Thoracic aorta (tissue), 2 donors: ENCODE measurements around the gene THRB. TPM values are rescaled to one million over a fixed set of nuclear protein-coding genes. Genes with fewer than 3 reads are reported as not detected.

ENCODE experiments used
- ATAC-seq: fragments of 150-250 bp; one replicate; pipeline ENCODE4 v1.8.0; 2017; ENCODE audit warnings: low read depth; ENCODE audit not compliant: insufficient number of reproducible peaks, low FRiP score
- DNase-seq: peaks from one replicate; pipeline ENCODE4 v3.0.0-alpha.2; 2020; ENCODE audit warnings: low spot score
- H3K27ac ChIP-seq, 2 donors: fragments of 200-600 bp; sonication (generic); 1 replicate in 1 of 2; 2 replicates in 1 of 2; pipeline ENCODE4 v1.5.1; 2016; ENCODE audit warnings: mild to moderate bottlenecking in 2 of 2, moderate library complexity in 2 of 2
- H3K27me3 ChIP-seq: fragments of 200-600 bp; sonication (generic); replicated peaks from 2 replicates; pipeline ENCODE4 v1.6.0; 2016; ENCODE audit warnings: mild to moderate bottlenecking; ENCODE audit not compliant: insufficient read depth
- H3K36me3 ChIP-seq: fragments of 200-600 bp; sonication (generic); one replicate; pipeline ENCODE4 v1.5.1; 2016
- H3K4me1 ChIP-seq, 2 donors: fragments of 200-600 bp; sonication (generic); 1 replicate in 1 of 2; 2 replicates in 1 of 2; pipeline versions ENCODE4 v1.5.1 to v1.6.0; 2016; ENCODE audit warnings: low read depth in 2 of 2, mild to moderate bottlenecking in 1 of 2; ENCODE audit not compliant: control insufficient read depth in 1 of 2
- H3K4me3 ChIP-seq: fragments of 200-600 bp; sonication (generic); 2 replicates; pipeline ENCODE4 v1.5.1; 2016; ENCODE audit warnings: mild to moderate bottlenecking
- H3K9me3 ChIP-seq: fragments of 200-600 bp; sonication (generic); 2 replicates; pipeline ENCODE4 v1.5.1; 2016
- total RNA-seq, 2 donors: library from RNA; depleted of rRNA; stranded (reverse); fragments of >200 nt; gene quantifications; one replicate each; pipeline versions ENCODE4 v1.1.0 to v1.2.3, GENCODE V29; 2016
- TF ChIP-seq, protein P1 (sequence below): fragments of 200-600 bp; sonication (generic); IDR thresholded peaks from one replicate; pipeline ENCODE4 v1.5.1; 2019; ENCODE audit warnings: antibody characterized with exemption

Gene THRB
- total RNA-seq, 2 donors from 2014 or later, result 40.3 to 65.6 TPM

DNA sequence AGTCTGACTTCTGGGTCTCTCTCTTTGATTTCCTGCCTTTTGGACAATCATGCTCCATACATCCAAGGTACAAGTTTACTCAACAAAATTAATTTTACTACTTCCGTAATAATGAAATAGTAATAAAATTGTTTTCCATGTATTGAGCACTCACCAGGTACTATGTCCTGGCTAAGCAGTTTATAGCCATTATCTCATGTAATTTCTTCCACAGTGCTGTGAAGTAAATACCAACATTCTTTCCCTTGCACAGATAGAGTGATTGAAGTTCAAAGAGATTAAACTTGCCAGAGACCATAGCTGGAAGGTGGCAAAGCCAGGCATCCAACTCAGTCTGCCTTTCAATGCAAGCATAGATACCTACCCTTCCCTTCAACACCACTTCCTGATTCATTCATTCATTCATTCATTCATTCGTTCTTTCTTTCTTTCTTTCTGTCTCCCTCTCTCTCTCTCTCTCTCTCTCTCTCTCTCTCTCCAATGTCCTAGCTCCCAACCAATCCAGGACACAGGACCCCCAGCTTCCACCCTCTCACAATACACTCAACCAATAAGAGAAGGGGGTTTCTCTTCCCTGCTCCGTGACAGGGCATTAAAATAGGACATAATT, 12.4 kb downstream of the THRB start:
- peaks cover 31 to 75% of the 10 kb centered on the region in 2 donors for H3K4me1 ChIP-seq
- no peaks in the 10 kb centered on the region for H3K36me3 ChIP-seq
- TF ChIP-seq, protein P1, sequence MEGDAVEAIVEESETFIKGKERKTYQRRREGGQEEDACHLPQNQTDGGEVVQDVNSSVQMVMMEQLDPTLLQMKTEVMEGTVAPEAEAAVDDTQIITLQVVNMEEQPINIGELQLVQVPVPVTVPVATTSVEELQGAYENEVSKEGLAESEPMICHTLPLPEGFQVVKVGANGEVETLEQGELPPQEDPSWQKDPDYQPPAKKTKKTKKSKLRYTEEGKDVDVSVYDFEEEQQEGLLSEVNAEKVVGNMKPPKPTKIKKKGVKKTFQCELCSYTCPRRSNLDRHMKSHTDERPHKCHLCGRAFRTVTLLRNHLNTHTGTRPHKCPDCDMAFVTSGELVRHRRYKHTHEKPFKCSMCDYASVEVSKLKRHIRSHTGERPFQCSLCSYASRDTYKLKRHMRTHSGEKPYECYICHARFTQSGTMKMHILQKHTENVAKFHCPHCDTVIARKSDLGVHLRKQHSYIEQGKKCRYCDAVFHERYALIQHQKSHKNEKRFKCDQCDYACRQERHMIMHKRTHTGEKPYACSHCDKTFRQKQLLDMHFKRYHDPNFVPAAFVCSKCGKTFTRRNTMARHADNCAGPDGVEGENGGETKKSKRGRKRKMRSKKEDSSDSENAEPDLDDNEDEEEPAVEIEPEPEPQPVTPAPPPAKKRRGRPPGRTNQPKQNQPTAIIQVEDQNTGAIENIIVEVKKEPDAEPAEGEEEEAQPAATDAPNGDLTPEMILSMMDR, result no peak
- ATAC-seq, result no peak
- no peaks in the 10 kb centered on the region for H3K27me3 ChIP-seq
- no peak overlapping the region for H3K27ac ChIP-seq
- no peak for DNase-seq
- no peaks in the 10 kb centered on the region for H3K9me3 ChIP-seq
- H3K4me3 ChIP-seq, result no peak overlapping the region

DNA sequence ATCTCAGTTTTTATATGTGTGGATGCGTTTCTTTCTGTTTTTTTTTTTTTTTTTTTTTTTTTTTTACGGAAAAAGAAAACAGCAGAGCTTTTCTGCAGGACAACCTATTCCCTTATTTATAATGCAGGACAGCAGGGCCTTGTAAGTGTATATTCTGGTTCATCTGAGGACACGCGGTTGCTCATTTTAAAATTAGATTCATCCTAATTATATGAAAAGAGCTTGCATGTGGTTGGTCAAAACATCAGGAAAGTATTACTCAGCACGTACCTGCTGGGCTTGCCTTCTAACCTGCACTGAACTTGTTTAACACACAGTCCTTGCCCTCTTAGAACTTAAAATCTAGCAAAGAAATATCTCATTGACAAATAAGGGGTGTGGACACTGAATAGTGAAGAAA, 13.5 kb downstream of the THRB start:
- no peaks in the 10 kb centered on the region for H3K27me3 ChIP-seq
- no peak overlapping the region for H3K27ac ChIP-seq
- H3K36me3 ChIP-seq, result no peaks in the 10 kb centered on the region
- DNase-seq (no peak), ATAC-seq (no peak)
- no peak overlapping the region for H3K4me3 ChIP-seq
- TF ChIP-seq, protein P1, result no peak
- H3K9me3 ChIP-seq, result no peaks in the 10 kb centered on the region
- H3K4me1 ChIP-seq, result peaks cover 35 to 74% of the 10 kb centered on the region in 2 donors

DNA sequence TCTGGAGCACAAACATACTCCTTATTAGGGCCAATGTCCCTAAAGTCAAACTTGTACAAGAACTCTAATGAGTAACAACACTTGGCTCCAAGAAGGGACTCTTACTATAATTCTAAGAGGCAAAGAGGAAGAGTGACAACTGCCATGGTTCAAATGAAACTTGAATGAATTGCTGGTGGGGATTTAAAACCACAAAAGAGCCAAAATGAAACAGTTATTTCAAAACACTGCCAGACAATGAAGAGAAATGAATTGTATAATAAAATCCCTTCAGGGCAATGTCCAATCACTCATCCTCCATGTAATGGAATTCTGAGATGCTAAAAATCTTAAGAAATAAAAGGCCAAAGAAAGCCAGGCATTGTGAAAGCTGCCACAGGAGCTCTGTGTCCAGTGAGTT, 14.2 kb downstream of the THRB start:
- peaks cover 39 to 73% of the 10 kb centered on the region in 2 donors for H3K4me1 ChIP-seq
- no peak for ATAC-seq
- no peaks in the 10 kb centered on the region for H3K36me3 ChIP-seq
- no peaks in the 10 kb centered on the region for H3K9me3 ChIP-seq
- H3K27me3 ChIP-seq, result no peaks in the 10 kb centered on the region
- no peak overlapping the region for H3K4me3 ChIP-seq
- H3K27ac ChIP-seq, result peak overlapping the region in 1 of 2 donors; percentile 25
- no peak for DNase-seq
- TF ChIP-seq, protein P1, result no peak

DNA sequence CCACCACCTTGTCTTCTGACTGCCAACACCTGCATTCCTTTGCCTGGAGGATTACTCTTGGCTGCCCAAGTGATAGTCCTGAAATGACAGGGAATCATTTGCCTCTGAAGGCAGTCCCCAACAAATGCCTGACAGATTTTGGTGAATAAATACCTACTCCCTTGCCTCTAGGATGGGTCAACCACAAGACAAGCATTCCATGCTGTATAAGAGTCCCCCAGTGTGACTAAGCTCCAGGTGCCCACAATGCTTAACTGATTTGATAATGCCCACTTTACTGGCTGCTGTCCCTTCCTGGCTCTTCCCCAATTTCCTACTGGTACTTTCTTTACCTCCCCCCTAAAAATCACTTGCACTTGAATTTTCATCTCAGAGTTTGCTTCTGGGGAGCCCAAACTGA, 14.8 kb downstream of the THRB start:
- TF ChIP-seq, protein P1, result no peak
- H3K9me3 ChIP-seq, result no peaks in the 10 kb centered on the region
- ATAC-seq (no peak), DNase-seq (no peak)
- peaks cover 38 to 66% of the 10 kb centered on the region in 2 donors for H3K4me1 ChIP-seq
- H3K27ac ChIP-seq, result peak overlapping the region; percentile 2 to 25
- H3K4me3 ChIP-seq, result no peak overlapping the region
- no peaks in the 10 kb centered on the region for H3K36me3 ChIP-seq
- H3K27me3 ChIP-seq, result no peaks in the 10 kb centered on the region

DNA sequence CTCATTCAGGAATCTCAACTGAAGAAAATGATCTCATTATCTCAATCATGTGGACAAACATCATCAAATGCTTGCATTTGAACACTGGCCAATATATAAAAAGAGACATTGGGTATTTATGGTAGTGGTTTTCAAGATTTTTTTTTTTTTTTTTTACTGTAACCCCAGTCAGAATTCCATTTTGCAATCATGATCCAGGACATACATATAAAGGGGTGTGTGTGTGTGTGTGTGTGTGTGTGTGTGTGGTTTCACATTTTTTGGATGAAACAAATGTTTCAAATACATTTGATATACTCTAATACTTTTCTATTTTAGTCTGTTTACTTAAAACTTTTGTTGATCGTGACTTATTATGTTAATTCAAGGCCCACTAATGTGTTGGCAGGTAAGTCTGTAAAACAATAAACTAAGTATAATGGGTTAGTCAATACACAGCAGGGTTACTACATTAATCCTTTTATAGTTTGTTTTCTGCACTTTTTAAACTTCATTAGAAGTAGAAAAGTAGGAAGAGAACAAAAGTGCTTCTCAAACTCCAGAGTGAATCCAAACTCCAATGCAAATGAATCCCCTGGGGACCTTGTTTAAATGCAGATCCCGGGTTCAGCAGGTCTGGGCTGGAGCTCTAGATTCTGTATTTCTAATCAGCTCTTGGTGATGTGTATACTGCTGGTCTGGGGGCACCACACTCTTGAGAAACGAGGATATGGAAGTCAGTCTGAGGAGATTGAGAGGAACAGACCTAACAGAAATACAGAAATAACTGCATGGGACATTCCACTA, 17.6 kb downstream of the THRB start:
- H3K27me3 ChIP-seq, result no peaks in the 10 kb centered on the region
- no peak for DNase-seq
- H3K4me1 ChIP-seq, result peaks cover 26 to 62% of the 10 kb centered on the region in 2 donors
- TF ChIP-seq, protein P1, result no peak
- no peaks in the 10 kb centered on the region for H3K9me3 ChIP-seq
- no peaks in the 10 kb centered on the region for H3K36me3 ChIP-seq
- ATAC-seq, result no peak
- H3K4me3 ChIP-seq, result peak overlapping the region; percentile 7
- peak overlapping the region; percentile 34 to 49 for H3K27ac ChIP-seq
